Uterus (tissue), 2 donors: ENCODE results near the gene MFSD2B.

Experiments
- CTCF ChIP-seq, 4 experiments: fragments of 200-600 bp in 2 of 4; fragments of 450-650 bp in 2 of 4; sonication (generic) in 2 of 4; IDR thresholded peaks; one replicate each; pipeline ENCODE4 v1.5.1; 2016 to 2019; ENCODE audit warnings: antibody characterized with exemption in 4 of 4, mild to moderate bottlenecking in 2 of 4, moderate library complexity in 1 of 4
- POLR2A ChIP-seq, 2 donors: fragments of 450-650 bp; IDR thresholded peaks; one replicate each; pipeline ENCODE4 v1.6.1; 2016; ENCODE audit warnings: antibody characterized with exemption in 2 of 2, mild to moderate bottlenecking in 1 of 2, moderate library complexity in 1 of 2

GRCh38 chr2:24017711-24018110 lies 7.8 kb downstream of the MFSD2B start:
- TF ChIP-seq CTCF (IDR thresholded peaks at IDR 0.05) (no peak), POLR2A (IDR thresholded peaks at IDR 0.05) (no peak)
